GM18498 (cell line): ENCODE measurements around the gene SGO1.
"Not testable (repeated sequence)": the region's sequence is repeated elsewhere in the genome, so short reads cannot be mapped to it uniquely, and the experiment has no call there.

ENCODE experiments used
- ATAC-seq: cut with Tn5 transposase; IDR thresholded peaks from one replicate; pipeline ENCODE4 v1.9.1; 2021; ENCODE audit warnings: mild to moderate bottlenecking, moderate library complexity; ENCODE audit not compliant: unreplicated experiment

SGO1 gene

DNA sequence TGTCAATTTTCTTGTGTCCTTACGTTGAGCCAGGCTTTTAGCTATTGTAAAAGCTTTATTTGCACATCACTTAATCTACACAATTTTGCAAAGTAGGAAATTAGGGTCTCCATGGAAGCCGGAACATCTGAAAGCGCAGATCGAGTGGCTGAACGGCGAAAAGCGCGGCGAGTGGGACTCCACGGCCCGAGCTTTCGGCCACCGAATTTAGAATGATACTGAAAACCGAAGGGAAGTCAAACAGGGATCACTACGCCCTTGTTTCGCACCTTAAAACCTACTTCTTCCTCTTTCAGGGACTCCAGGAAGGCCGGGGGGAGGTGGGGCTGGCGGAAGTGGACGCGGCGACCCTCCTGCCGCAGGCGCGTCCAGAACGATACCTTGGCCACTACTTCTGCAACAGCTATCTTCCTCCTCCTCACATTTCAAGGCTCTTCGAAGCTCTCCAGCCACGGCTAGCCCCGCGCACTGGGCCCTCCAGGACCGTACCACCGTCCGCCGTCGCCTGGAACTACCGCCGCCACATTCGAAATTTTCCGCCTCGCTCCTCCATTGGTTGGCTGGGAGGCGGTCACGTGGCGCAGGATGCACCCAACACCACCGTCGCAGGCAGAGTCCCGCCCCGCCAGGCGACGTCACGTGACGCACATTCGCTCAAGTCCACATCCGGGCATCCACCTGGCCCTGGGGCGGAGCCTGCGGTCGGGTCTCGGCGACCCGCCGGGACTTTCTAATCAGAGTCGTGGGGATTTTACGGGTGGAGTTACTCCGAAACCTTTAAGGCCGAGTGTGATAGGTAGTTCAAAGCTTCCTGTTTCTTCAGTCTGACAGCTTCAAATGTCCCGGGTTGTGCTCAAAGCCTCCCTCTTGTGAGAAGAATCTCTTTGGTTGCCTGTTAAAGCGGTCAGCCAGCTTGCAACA lies at the start of gene SGO1:
TSS of gene SGO1 (minus strand) at position 528 of the 921 bp plus-strand sequence. CDS start 2,179 bp downstream, outside the sequence.
- peak; percentile 95 for ATAC-seq

DNA sequence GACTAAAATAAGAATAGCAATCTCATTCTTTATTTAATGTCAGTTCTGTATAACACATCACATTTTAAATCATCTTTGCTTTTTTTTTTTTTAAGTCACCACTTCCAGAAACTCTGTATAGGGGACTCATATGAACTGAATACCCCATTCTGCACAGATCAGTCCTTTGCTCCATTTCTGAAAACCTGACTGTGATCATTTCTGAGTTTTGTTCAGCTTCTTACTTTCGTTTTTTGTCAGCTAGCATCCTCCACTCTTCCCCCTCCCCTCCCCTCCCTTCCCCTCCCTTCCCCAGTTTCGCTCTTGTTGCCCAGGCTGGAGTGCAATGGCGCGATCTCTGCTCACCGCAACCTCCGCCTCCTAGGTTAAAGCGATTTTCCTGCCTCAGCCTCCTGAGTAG lies 49.8 kb upstream of the SGO1 start:
- ATAC-seq = peak; percentile 58

DNA sequence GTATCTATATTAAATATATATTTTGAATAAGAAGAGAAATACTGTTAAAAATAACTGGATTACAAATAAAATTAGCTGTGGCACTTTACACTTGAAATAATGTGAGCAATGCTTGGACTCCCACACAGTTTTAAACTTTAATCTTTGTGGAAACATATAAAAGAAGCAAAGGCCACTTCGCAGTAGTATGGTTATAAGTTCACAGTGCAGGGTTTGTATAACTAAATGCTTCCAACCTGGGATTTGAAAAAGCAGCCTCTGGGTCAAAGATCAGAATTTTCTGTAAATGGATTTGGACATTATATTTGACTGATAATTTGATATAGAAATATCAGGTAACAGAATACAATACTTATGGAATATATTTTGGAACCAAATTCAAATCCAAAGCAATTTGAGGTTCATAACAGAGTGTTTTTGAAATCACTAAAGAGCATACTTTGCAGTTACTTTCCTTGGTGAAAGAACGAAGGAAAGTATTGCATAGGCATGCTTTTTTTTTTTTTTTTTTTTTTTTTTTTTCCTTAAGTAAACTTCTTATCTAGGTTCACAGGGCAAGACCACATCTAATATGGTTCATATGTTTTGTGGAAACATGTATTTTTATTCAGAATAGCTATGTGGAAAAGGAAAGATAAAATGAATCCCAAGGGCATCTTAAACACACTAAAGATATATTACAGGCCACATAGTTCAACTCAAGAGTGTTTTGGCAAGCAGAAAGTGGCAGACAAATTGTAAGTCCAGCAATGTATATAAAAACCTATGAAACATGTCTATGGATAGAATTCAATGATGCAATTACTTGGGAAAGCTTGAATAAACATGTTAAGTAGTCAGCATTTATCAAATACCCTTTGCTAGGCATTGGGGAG lies 47.1 kb upstream of the SGO1 start:
- no peak for ATAC-seq

DNA sequence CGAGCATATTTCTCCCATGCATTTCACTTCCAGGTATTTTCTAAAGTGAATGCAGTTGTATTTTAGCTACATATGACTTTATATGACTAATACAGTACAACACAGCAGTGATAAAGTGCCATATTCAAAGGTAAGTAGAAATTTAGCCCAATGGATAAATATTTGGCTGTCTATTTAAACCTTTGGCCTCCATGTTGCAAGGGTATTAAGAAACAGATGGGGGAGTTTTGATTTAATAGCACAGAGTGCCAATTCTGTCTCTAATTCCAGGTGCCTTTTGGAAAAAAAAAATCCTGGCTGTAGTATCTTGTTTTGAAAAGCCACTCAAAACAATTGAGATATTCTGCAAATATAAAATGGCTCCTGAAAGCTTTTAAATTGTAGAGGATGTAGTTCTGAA lies 44.9 kb upstream of the SGO1 start:
- ATAC-seq = no peak

GRCh38 chr3:20225769-20226168 lies 39.8 kb upstream of the SGO1 start:
- ATAC-seq = no peak

- ATAC-seq = no peak
Observed at GRCh38 chr3:20222274-20222673, 36.3 kb upstream of the SGO1 start.

DNA sequence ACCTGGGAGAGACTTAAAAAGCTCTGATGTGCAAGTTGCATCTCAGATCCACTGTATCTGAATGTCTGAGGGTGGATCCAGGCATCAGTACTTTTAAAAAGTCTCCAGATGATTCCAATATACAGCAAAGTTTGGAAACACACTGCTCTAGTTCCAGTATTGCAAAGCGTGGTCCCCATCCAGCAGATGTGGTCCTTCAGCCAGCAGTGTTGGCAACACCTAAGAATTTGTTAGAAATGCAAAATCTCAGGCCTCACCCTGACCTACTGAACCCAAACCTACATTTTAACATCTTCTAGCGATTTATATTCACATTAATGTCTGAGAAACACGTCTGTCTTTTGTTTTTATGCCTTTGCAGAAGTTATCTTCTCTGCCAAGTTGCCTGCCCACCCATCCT lies 32.2 kb upstream of the SGO1 start:
- ATAC-seq = no peak

DNA sequence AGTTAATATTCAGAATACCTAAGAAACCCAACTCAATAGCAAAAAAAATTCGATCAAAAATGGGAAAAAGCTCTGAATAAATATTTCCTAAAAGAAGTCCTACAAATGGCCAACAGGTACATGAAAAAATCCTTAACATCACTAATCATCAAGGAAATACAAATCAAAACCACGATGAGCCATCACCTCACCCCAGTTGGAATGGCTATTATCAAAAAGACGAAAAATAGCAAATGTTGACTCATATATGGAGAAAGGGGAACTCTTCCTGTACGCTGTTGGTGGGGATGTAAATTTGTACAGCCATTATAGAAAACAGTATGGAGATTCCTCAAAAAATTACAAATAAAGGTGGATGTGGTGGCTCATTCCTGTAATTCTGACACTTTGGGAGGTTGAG lies 29.6 kb upstream of the SGO1 start:
- no peak for ATAC-seq

- not testable (repeated sequence) for ATAC-seq
Observed at GRCh38 chr3:20213491-20213890, 27.5 kb upstream of the SGO1 start.

- not testable (repeated sequence) for ATAC-seq
Observed at GRCh38 chr3:20207945-20208344, 21.9 kb upstream of the SGO1 start.

DNA sequence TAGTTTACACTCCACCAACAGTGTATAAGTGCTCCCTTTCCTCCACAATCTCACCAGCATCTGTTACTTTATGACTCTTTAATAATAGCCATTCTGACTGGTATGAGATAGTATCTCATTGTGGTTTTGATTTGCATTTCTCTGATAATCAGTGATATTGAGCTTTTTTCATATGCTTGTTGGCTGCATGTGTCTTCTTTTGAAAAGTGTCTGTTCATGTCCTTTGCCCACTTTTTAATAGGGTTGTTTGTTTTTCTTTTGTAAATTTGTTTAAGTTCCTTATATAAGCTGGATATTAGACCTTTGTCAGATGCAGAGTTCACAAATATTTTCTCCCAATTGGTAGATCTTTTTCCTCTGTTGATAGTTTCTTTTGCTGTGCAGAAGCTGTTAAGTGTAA lies 19.9 kb upstream of the SGO1 start:
- not testable (repeated sequence) for ATAC-seq

- ATAC-seq = no peak
Observed at GRCh38 chr3:20201143-20201542, 15.1 kb upstream of the SGO1 start.

DNA sequence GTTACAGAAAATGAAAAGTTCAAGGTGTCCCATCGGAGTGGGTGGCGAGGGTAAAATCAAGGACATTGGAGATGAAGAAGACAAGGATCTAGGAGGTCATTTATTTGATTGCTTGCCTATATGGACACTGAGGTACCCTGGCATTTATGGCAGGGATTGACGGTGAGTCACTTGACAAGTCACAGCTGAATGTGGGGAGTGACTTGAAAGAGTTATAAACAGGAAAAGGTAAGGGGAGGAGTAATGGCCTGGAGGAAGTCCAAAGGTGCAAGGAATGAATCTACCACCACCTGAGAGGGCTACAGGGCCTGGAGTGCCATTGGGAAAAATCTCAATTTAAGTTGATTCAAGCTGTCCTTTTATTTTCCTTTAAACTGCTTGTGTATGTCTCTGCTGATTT lies 11.8 kb upstream of the SGO1 start:
- ATAC-seq = no peak

DNA sequence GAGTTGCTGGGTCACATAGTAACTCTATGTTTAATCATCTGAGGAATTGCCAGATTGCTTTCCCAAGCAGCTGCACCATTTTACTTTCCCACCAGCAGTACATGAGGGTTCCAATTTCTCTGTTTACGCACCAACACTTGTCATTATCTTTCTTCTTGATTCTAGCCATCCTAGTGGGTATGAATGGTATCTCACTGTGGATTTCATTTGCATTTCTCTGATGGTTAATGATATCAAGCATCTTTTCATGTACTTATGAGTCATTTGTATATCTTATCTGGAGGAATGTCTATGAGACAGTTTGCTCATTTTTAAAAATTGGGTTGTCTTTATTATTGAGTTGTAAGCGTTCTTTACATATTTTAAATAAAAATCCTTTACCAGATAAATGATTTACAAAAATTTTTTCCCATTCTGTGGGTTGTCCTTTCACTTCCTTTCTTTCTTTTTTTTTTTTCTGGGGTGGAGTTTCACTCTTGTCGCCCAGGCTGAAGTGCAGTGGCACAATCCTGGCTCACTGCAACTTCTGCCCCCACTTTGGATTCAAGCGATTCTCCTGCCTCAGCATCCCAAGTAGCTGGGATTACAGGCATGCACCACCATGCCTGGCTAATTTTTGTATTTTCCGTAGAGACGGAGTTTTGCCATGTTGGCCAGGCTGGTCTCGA lies 8.9 kb upstream of the SGO1 start:
- no peak for ATAC-seq

DNA sequence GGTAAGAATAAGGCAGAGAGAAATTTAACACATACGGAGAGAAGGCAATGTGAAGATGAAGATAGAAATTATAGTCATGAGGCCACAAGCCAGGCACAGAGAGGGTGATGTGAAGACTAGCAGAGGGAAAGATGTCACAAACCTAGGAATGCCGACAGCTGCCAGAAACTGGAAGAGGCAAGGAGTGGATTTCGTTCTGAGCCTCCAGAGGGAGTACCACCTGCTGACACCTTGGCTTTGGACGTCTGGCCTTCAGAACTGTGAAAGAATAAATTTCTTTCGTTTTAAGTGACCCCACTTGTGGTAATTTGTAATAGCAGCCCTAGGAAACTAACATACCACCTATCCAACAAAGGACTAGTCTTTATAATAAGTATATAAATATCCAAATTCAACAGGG lies 5.0 kb upstream of the SGO1 start:
- no peak for ATAC-seq

DNA sequence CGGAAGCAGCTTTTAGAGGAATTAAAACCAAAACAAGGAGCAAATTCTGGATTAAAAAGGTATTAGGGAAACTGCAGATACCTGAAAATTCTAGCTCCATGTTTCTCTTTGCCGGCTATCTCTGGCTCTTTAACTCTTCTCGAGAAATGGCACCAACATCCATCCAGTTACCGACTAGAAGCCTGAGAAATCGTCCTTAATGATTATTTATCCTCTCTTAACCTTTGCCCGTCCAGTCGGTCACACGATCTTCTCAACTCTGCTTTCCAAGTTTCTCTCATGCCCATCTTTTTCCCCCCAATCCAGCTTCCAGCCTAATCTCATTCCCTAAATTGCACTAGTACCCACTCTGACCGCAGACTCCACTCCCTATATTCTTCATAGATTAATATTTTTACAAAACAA lies 596 bp upstream of the SGO1 start:
- ATAC-seq = peak; percentile 13

- ATAC-seq = peak; percentile 14
Observed at GRCh38 chr3:20185331-20185678, 701 bp downstream of the SGO1 start.

GRCh38 chr3:20182206-20182605 lies 3.8 kb downstream of the SGO1 start:
- ATAC-seq = no peak

DNA sequence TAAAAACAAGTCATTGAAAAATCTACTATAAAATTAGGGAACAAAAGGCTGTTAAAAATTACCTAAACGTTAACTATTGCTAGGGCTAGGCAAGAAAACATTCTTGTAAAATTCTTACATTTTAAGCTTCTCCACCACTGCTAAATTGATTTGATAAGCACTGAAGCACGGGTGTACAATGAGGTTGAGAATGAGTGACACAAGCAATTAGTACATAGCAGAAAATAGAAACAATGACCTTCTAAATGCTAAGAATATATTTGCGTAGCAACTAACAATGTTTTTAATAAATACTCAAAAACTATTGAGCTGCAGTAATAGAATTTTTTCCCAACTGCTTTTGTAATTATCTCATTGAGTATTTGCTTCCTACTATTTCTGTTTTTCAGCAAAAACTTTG lies 4.7 kb downstream of the SGO1 start:
- ATAC-seq = no peak

DNA sequence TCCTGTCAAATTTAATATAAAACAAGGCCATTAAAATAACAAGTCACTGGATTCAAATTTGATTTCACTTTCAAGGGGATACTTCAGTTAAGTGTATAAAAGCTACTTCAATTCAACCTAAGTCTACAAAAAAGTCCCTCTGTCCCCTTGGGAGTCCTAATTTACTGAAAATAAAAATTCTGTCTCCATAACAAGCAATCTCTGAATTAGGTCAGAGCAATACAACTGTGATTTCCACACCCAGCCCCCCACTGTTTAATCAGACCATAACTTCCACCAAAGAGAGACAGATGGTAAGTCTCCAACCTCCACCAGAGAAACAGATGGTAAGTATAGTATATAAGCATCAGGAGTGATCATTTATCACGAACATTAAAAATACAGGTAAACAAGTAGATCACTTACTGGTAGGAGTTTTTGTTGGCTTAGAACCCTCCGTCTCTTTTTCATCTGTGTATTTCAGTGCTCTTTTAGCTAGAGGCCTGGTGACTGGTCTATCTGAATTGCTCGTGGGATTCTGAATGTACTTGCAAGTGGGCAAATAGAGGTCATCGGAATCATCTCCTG lies 12.1 kb downstream of the SGO1 start:
- no peak for ATAC-seq

- no peak for ATAC-seq
Observed at GRCh38 chr3:20161714-20162113, 24.3 kb downstream of the SGO1 start.
